ENCODE measurements around the gene CNTNAP2. TPM values are rescaled to one million over a fixed set of nuclear protein-coding genes. Genes with fewer than 3 reads are reported as not detected.

CNTNAP2 gene
- total RNA-seq, 1 experiment from 2014 or later, result 0.03 TPM

GRCh38 chr7:146528581-146528980 is 412.0 kb downstream of the CNTNAP2 start:
- no TSS peak for BruUV-seq (replicated peaks)

GRCh38 chr7:146539836-146540235 is 423.2 kb downstream of the CNTNAP2 start:
- POLR2A ChIA-PET, result no interaction called here
- DNase-seq (ENCODE audit: low read depth, low spot score) (no peak), ATAC-seq (no peak)
- TF ChIP-seq SIN3A (IDR thresholded peaks at IDR 0.05; ENCODE audit: borderline replicate concordance, insufficient read depth, low read depth, low read length) (no peak), TCF7L2 (IDR thresholded peaks at IDR 0.05; ENCODE audit: low read depth, low read length) (no peak)
- TF ChIP-seq, protein P1, sequence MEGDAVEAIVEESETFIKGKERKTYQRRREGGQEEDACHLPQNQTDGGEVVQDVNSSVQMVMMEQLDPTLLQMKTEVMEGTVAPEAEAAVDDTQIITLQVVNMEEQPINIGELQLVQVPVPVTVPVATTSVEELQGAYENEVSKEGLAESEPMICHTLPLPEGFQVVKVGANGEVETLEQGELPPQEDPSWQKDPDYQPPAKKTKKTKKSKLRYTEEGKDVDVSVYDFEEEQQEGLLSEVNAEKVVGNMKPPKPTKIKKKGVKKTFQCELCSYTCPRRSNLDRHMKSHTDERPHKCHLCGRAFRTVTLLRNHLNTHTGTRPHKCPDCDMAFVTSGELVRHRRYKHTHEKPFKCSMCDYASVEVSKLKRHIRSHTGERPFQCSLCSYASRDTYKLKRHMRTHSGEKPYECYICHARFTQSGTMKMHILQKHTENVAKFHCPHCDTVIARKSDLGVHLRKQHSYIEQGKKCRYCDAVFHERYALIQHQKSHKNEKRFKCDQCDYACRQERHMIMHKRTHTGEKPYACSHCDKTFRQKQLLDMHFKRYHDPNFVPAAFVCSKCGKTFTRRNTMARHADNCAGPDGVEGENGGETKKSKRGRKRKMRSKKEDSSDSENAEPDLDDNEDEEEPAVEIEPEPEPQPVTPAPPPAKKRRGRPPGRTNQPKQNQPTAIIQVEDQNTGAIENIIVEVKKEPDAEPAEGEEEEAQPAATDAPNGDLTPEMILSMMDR (IDR thresholded peaks at IDR 0.05), result no peak
- BruUV-seq (replicated peaks), result no TSS peak
- Histone ChIP-seq H3K9me3 (ENCODE audit: control insufficient read depth, insufficient read depth, low read depth, low read length) (no peaks in the 10 kb centered on the region), H3K36me3 (ENCODE audit: control insufficient read depth, insufficient read depth, low read length) (no peaks in the 10 kb centered on the region), H3K4me1 (ENCODE audit: control insufficient read depth, insufficient read depth, low read length) (no peaks in the 10 kb centered on the region), H3K4me3 (ENCODE audit: low read depth in 2 of 2, low read length in 2 of 2) (no peak overlapping the region), H3K27ac (ENCODE audit: low read length) (no peak overlapping the region), H3K27me3 (ENCODE audit: control insufficient read depth, insufficient read depth, low read length) (no peaks in the 10 kb centered on the region)
- CTCF ChIA-PET, result no interaction called here
- intact Hi-C loops (cut with micrococcal nuclease; ENCODE audit: unreplicated experiment) (no loop called here), in situ Hi-C loops (cut with HindIII; ENCODE audit: low pct_unique_long_range_greater_than_20kb, low sequenced_read_pairs) (no loop called here)

More at GRCh38 chr7:146528581-146528980, 412.0 kb downstream of the CNTNAP2 start:
- POLR2A ChIA-PET, result interaction anchor here (0.6 kb wide), 1 partner anchor 701 kb away, joined by 6 read pairs; no protein-coding TSS in a partner anchor
- intact Hi-C loops (cut with micrococcal nuclease; ENCODE audit: unreplicated experiment), result no loop called here
- H3K4me1 ChIP-seq (ENCODE audit: control insufficient read depth, insufficient read depth, low read length), result no peaks in the 10 kb centered on the region
- H3K27ac ChIP-seq (ENCODE audit: low read length), result no peak overlapping the region
- CTCF ChIA-PET, result no interaction called here
- H3K27me3 ChIP-seq (ENCODE audit: control insufficient read depth, insufficient read depth, low read length), result no peaks in the 10 kb centered on the region
- no peak for ATAC-seq
- H3K36me3 ChIP-seq (ENCODE audit: control insufficient read depth, insufficient read depth, low read length), result no peaks in the 10 kb centered on the region
- in situ Hi-C loops (cut with HindIII; ENCODE audit: low pct_unique_long_range_greater_than_20kb, low sequenced_read_pairs), result no loop called here
- H3K4me3 ChIP-seq (ENCODE audit: low read depth in 2 of 2, low read length in 2 of 2), result no peak overlapping the region
- no peaks in the 10 kb centered on the region for H3K9me3 ChIP-seq (ENCODE audit: control insufficient read depth, insufficient read depth, low read depth, low read length)
- TF ChIP-seq, protein P1 (IDR thresholded peaks at IDR 0.05), result no peak
- TF ChIP-seq SIN3A (IDR thresholded peaks at IDR 0.05; ENCODE audit: borderline replicate concordance, insufficient read depth, low read depth, low read length) (no peak), TCF7L2 (IDR thresholded peaks at IDR 0.05; ENCODE audit: low read depth, low read length) (no peak), POLR2AphosphoS5 (IDR thresholded peaks at IDR 0.05; ENCODE audit: low read depth, low read length) (no peak), REST (IDR thresholded peaks at IDR 0.05; ENCODE audit: insufficient read depth in 1 of 2, low read depth in 2 of 2, low read length in 1 of 2) (no peak)
- DNase-seq (ENCODE audit: low read depth, low spot score), result no peak
